OCI-LY3 (cell line): Measurements from ENCODE around the gene UGP2.
"Not testable (repeated sequence)": the region's sequence is repeated elsewhere in the genome, so short reads cannot be mapped to it uniquely, and the experiment has no call there.

Source experiments
- H2AFZ ChIP-seq: fragments of 200-600, 300-600 bp; shearing (Covaris generic); 2 replicates; pipeline ENCODE4 v1.6.0; 2014; ENCODE audit warnings: antibody characterized with exemption, low read depth, low read length
- H3K27ac ChIP-seq: fragments of 200-600, 300-600 bp; sonication (generic); 2 replicates; pipeline ENCODE4 v1.5.1; 2014; ENCODE audit warnings: mild to moderate bottlenecking, low read length, moderate library complexity, mixed read lengths
- H3K27me3 ChIP-seq: fragments of 200-600, 300-600 bp; sonication (generic); 2 replicates; pipeline ENCODE4 v1.6.1; 2014; ENCODE audit warnings: low read depth, low read length, mixed read lengths
- H3K36me3 ChIP-seq: fragments of 200-600, 300-600 bp; sonication (generic); replicated peaks from 2 replicates; pipeline ENCODE3; 2014; ENCODE audit warnings: low read depth, low read length, mixed read lengths
- H3K4me1 ChIP-seq: fragments of 300-600, 200-600 bp; sonication (generic); 2 replicates; pipeline ENCODE4 v1.6.1; 2014; ENCODE audit warnings: low read length, mixed read lengths
- H3K4me2 ChIP-seq: fragments of 200-600, 300-600 bp; sonication (generic); 2 replicates; pipeline ENCODE4 v1.6.1; 2014; ENCODE audit warnings: low read length, mixed read lengths
- H3K4me3 ChIP-seq: fragments of 300-600, 200-600 bp; sonication (generic); 2 replicates; pipeline ENCODE4 v1.5.1; 2014; ENCODE audit warnings: antibody characterized with exemption, mild to moderate bottlenecking, low read length, moderate library complexity
- H3K79me2 ChIP-seq: fragments of 300-600, 200-600 bp; shearing (Covaris generic); 2 replicates; pipeline ENCODE4 v1.6.1; 2014; ENCODE audit warnings: mild to moderate bottlenecking, low read length, mixed read lengths
- H3K9ac ChIP-seq: fragments of 300-600, 200-600 bp; shearing (Covaris generic); 2 replicates; pipeline ENCODE4 v1.6.0; 2014; ENCODE audit warnings: mild to moderate bottlenecking, low read length, moderate library complexity
- H3K9me3 ChIP-seq: fragments of 200-600, 300-600 bp; shearing (Covaris generic); 2 replicates; pipeline ENCODE4 v1.6.1; 2014; ENCODE audit warnings: low read length, mixed read lengths; ENCODE audit not compliant: insufficient read depth
- H4K20me1 ChIP-seq: fragments of 200-600, 300-600 bp; sonication (generic); 2 replicates; pipeline ENCODE4 v1.6.1; 2016; ENCODE audit warnings: low read length, mixed read lengths; ENCODE audit not compliant: insufficient read depth
- EZH2phosphoT487 ChIP-seq: fragments of 200-600 bp; shearing (Covaris generic); IDR thresholded peaks from 2 replicates; pipeline ENCODE4 v1.6.1; 2018; ENCODE audit warnings: antibody characterized with exemption, mixed run types, low read depth
- TF ChIP-seq, protein P1 (sequence below): fragments of 200-600, 300-600 bp; sonication (generic); IDR thresholded peaks from 2 replicates; pipeline ENCODE4 v1.5.1; 2014; ENCODE audit warnings: antibody characterized with exemption, low read length, low read depth

Gene UGP2

DNA sequence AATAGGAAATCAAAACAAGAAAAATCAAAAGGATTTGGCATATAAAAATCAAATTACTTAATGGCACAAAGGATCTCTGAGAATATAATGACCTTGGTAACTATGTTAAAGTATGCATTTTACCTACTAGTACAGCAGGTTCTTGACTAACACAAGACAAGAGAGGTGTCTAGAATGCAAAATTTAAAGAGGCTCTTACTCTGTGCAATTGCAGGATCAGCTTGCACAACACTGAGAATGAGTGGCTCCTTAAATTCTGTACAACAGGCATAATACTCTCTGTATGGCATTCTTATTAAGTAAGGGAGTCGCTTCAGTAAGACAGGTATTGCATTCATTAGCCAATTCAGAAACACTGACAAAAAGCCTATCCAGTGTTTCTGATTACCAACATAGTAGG lies 72.6 kb downstream of the UGP2 start:
- TF ChIP-seq, protein P1, sequence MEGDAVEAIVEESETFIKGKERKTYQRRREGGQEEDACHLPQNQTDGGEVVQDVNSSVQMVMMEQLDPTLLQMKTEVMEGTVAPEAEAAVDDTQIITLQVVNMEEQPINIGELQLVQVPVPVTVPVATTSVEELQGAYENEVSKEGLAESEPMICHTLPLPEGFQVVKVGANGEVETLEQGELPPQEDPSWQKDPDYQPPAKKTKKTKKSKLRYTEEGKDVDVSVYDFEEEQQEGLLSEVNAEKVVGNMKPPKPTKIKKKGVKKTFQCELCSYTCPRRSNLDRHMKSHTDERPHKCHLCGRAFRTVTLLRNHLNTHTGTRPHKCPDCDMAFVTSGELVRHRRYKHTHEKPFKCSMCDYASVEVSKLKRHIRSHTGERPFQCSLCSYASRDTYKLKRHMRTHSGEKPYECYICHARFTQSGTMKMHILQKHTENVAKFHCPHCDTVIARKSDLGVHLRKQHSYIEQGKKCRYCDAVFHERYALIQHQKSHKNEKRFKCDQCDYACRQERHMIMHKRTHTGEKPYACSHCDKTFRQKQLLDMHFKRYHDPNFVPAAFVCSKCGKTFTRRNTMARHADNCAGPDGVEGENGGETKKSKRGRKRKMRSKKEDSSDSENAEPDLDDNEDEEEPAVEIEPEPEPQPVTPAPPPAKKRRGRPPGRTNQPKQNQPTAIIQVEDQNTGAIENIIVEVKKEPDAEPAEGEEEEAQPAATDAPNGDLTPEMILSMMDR, result no peak
- no peak for TF ChIP-seq EZH2phosphoT487
- Histone ChIP-seq H3K9me3 (no peaks in the 10 kb centered on the region), H3K79me2 (no peaks in the 10 kb centered on the region), H3K4me2 (no peak overlapping the region), H3K27me3 (no peaks in the 10 kb centered on the region), H3K27ac (no peak overlapping the region), H4K20me1 (no peaks in the 10 kb centered on the region), H3K36me3 (peaks cover 17% of the 10 kb centered on the region), H3K4me3 (no peak overlapping the region), H3K9ac (no peak overlapping the region), H3K4me1 (no peaks in the 10 kb centered on the region), H2AFZ (no peak overlapping the region)

DNA sequence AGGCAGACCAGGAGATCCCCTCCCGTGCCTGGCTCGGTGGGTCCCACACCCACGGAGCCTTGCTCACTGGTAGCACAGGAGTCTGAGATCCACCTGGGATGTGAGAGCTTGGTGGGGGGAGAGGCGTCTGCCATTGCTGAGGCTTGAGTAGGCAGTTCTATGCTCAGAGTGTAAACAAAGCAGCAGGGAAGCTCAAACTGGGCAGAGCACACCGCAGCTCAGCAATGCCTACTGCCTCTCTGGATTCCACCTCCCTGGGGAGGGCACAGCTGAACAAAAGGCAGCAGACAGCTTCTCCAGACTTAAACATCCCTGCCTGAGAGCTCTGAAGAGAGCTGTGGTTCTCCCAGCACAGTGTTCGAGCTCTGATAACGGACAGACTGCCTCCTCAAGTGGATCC lies 85.1 kb downstream of the UGP2 start:
- TF ChIP-seq, protein P1, result no peak
- no peak for TF ChIP-seq EZH2phosphoT487
- no peaks in the 10 kb centered on the region for H3K4me1 ChIP-seq
- H3K9ac ChIP-seq, result no peak overlapping the region
- no peaks in the 10 kb centered on the region for H4K20me1 ChIP-seq
- no peak overlapping the region for H3K4me3 ChIP-seq
- no peak overlapping the region for H2AFZ ChIP-seq
- no peaks in the 10 kb centered on the region for H3K27me3 ChIP-seq
- H3K27ac ChIP-seq, result no peak overlapping the region
- H3K4me2 ChIP-seq, result no peak overlapping the region
- H3K79me2 ChIP-seq, result no peaks in the 10 kb centered on the region
- no peaks in the 10 kb centered on the region for H3K9me3 ChIP-seq
- H3K36me3 ChIP-seq, result peaks cover 8% of the 10 kb centered on the region

DNA sequence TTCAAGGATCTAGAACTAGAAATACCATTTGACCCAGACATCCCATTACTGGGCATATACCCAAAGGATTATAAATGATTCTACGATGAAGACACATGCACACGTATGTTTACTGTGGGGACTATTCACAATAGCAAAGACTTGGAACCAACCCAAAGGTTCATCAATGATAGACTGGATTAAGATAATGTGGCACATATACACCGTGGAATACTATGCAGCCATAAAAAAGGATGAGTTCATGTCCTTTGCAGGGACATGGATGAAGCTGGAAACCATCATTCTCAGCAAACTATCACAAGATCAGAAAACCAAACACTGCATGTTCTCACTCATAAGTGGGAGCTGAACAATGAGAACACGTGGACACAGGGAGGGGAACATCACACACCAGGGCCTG lies 90.4 kb downstream of the UGP2 start:
- H3K4me3 ChIP-seq, H3K4me2 ChIP-seq, H4K20me1 ChIP-seq, H3K36me3 ChIP-seq, H3K27ac ChIP-seq, H2AFZ ChIP-seq, H3K27me3 ChIP-seq, H3K9ac ChIP-seq, H3K4me1 ChIP-seq, H3K79me2 ChIP-seq, H3K9me3 ChIP-seq: not testable (repeated sequence)
